Heart left ventricle (tissue), 16 donors: ENCODE results near the gene RGS7. TPM values are rescaled to one million over a fixed set of nuclear protein-coding genes. Genes with fewer than 3 reads are reported as not detected.

Experiments
- ATAC-seq, 4 donors: fragments of 200-7000 bp; cut with Tn5 transposase; one replicate each; pipeline ENCODE4 v1.9.1; 2020 to 2022; ENCODE audit warnings: moderate library complexity in 4 of 4, mild to moderate bottlenecking in 3 of 4, moderate number of reproducible peaks in 1 of 4
- DNase-seq, 5 donors: peaks; one replicate each; pipeline ENCODE4 v3.0.0-alpha.2; 2020
- H3K27ac ChIP-seq, 12 donors: fragments of 200-600 bp; sonication (generic) in 4 of 12; one replicate each; pipeline versions ENCODE4 v1.5.0 to v1.8.0; 2016 to 2022; ENCODE audit warnings: mild to moderate bottlenecking in 2 of 12
- H3K27me3 ChIP-seq, 9 donors: fragments of 200-600 bp; sonication (generic) in 2 of 9; one replicate each; pipeline versions ENCODE4 v1.5.1 to v1.8.0; 2016 to 2022; ENCODE audit warnings: mild to moderate bottlenecking in 3 of 9
- H3K36me3 ChIP-seq, 9 donors: fragments of 200-600 bp; sonication (generic) in 2 of 9; one replicate each; pipeline versions ENCODE4 v1.5.0 to v1.8.0; 2018 to 2022; ENCODE audit warnings: mild to moderate bottlenecking in 2 of 9
- H3K4me1 ChIP-seq, 12 donors: fragments of 200-600 bp; sonication (generic) in 4 of 12; one replicate each; pipeline versions ENCODE4 v1.5.0 to v1.8.0; 2016 to 2022; ENCODE audit warnings: mild to moderate bottlenecking in 3 of 12
- H3K4me3 ChIP-seq, 12 donors: fragments of 200-600 bp; sonication (generic) in 4 of 12; one replicate each; pipeline versions ENCODE4 v1.5.0 to v1.8.0; 2017 to 2022; ENCODE audit warnings: mild to moderate bottlenecking in 9 of 12, moderate library complexity in 4 of 12
- H3K9me3 ChIP-seq, 12 donors: fragments of 200-600 bp; sonication (generic) in 4 of 12; one replicate each; pipeline versions ENCODE4 v1.5.0 to v1.8.0; 2016 to 2022; ENCODE audit warnings: mild to moderate bottlenecking in 1 of 12
- CTCF ChIP-seq, 12 donors: fragments of 200-600 bp; sonication (generic) in 4 of 12; IDR thresholded peaks; one replicate each; pipeline versions ENCODE4 v1.5.0 to v1.8.0; 2018 to 2022; ENCODE audit warnings: antibody characterized with exemption in 12 of 12, mild to moderate bottlenecking in 5 of 12
- POLR2A ChIP-seq, 2 donors: fragments of 450-650 bp; IDR thresholded peaks; one replicate each; pipeline ENCODE4 v1.6.1; 2017; ENCODE audit warnings: antibody characterized with exemption in 2 of 2, mild to moderate bottlenecking in 2 of 2, moderate library complexity in 2 of 2
- whole genome bisulfite sequencing, 4 donors: extraction: QIAGEN DNeasy Blood & Tissue Kit in 2 of 4; methylation state at CpG; one replicate each; pipeline versions ENCODE4 v1.1.5 to v1.1.7; 2013 to 2018; 5-methylcytosine and 5-hydroxymethylcytosine counted together
- intact Hi-C, 10 donors: fragments of 100-400 bp; cut with DNase I; formaldehyde crosslinking; loops; one replicate each; pipeline versions ENCODE4 v1.11.1 to v1.14.2; 2022
- polyA plus RNA-seq, 2 donors: library from polyadenylated mRNA; stranded (reverse); fragments of 200-250 nt; gene quantifications; one replicate each; pipeline ENCODE4 v1.2.3, GENCODE V29; 2013
- total RNA-seq, 9 donors: library from RNA; depleted of rRNA in 2 of 9; stranded (reverse); fragments of >200 nt in 2 of 9; fragmentation: NEBNext Ultra II Directional in 3 of 9; extraction: Animal tissue kit (Norgen Biotek cat#: 25700) in 3 of 9; gene quantifications; one replicate each; pipeline versions ENCODE4 v1.1.0 to v1.2.4, GENCODE V29; 2016 to 2023
- donor health status: ischemic (EF 13 %, LVEDD 7.1; RV severe dilation, severe dysfunction).
- donor health status: healthy with polysubstance abuse.
- donor health status: DM: no; HTN: yes; CAD: no.
- donor health status: DM: no; HTN: no; CAD: no.
- donor health status: ischemic (EF 25% LVEDD 6.9; RV normal size, moderate dysfunction).
- donor health status: ischemic (EF 25% LVEDD 5.7; RV mildly dilated, moderate dysfunction).
- donor health status: healthy.
- donor health status: DM: yes; HTN: yes; CAD: no.
- donor health status: ischemic (EF 35%, LVEDD 5.7; RV mildly dilated, moderate dysfunction).
- donor health status: nonischemic (EF 11% LVEDD 7.7; RV severe dilation, severe dysfunction).
- donor health status: DM: yes; HTN: yes; CAD: no.
- donor health status: PGD.
- donor health status: ischemic (EF 29% LVEDD 5.4; RV normal size, mild dysfunction).
- donor health status: nonischemic (EF 23%, LVEDD 6.1; RV moderate dilation, normal function).

The RGS7 gene
- total and polyA plus RNA-seq, 11 donors = not detected

- no peak for ATAC-seq
- Histone ChIP-seq H3K36me3 (no peaks in the 10 kb centered on the region), H3K4me3 (no peak overlapping the region), H3K4me1 (no peaks in the 10 kb centered on the region), H3K9me3 (no peaks in the 10 kb centered on the region), H3K27ac (no peak overlapping the region), H3K27me3 (no peaks in the 10 kb centered on the region)
- WGBS, 4 donors = 49 to 62% (median 61%) methylated on average over 2 of the region's 2 CpGs
- no peak for TF ChIP-seq CTCF (IDR thresholded peaks at IDR 0.05)
- no peak for TF ChIP-seq POLR2A (IDR thresholded peaks at IDR 0.05)
- no peak for DNase-seq
- intact Hi-C loops = no loop called here
These were observed 275.5 kb downstream of the RGS7 start for GRCh38 chr1:241081473-241081872.

GRCh38 chr1:241079459-241079858 lies 277.5 kb downstream of the RGS7 start:
- WGBS, 4 donors = 81 to 90% (median 84%) methylated on average over 1 of the region's 1 CpG
- intact Hi-C loops = no loop called here
- no peak for DNase-seq
- Histone ChIP-seq H3K36me3 (no peaks in the 10 kb centered on the region), H3K9me3 (no peaks in the 10 kb centered on the region), H3K4me3 (no peak overlapping the region), H3K27me3 (no peaks in the 10 kb centered on the region), H3K4me1 (no peaks in the 10 kb centered on the region), H3K27ac (no peak overlapping the region)
- no peak for ATAC-seq
- TF ChIP-seq CTCF (IDR thresholded peaks at IDR 0.05) (no peak), POLR2A (IDR thresholded peaks at IDR 0.05) (no peak)

- DNase-seq = no peak
These were observed 278.0 kb downstream of the RGS7 start for GRCh38 chr1:241079047-241079446.

GRCh38 chr1:241077386-241078147 lies 279.4 kb downstream of the RGS7 start:
- no peak for ATAC-seq
- H3K4me1 ChIP-seq = no peaks in the 10 kb centered on the region
- DNase-seq = no peak
- H3K27ac ChIP-seq = no peak overlapping the region
- 55 to 58% (median 57%) methylated on average over 11 of the region's 11 CpGs for WGBS, 4 donors
- H3K4me3 ChIP-seq = no peak overlapping the region
- TF ChIP-seq POLR2A (IDR thresholded peaks at IDR 0.05) = no peak
- TF ChIP-seq CTCF (IDR thresholded peaks at IDR 0.05) = no peak
- intact Hi-C loops = no loop called here
- H3K36me3 ChIP-seq = no peaks in the 10 kb centered on the region
- no peaks in the 10 kb centered on the region for H3K27me3 ChIP-seq
- no peaks in the 10 kb centered on the region for H3K9me3 ChIP-seq

More at GRCh38 chr1:241079047-241079446, 278.0 kb downstream of the RGS7 start:
- TF ChIP-seq POLR2A (IDR thresholded peaks at IDR 0.05) (no peak), CTCF (IDR thresholded peaks at IDR 0.05) (no peak)
- ATAC-seq = no peak
- Histone ChIP-seq H3K9me3 (no peaks in the 10 kb centered on the region), H3K36me3 (no peaks in the 10 kb centered on the region), H3K27me3 (no peaks in the 10 kb centered on the region), H3K4me1 (no peaks in the 10 kb centered on the region), H3K4me3 (no peak overlapping the region), H3K27ac (no peak overlapping the region)
- WGBS, 4 donors = 26 to 36% (median 33%) methylated on average over 8 of the region's 8 CpGs
- intact Hi-C loops = no loop called here
